GM19372 (cell line): Measurements from ENCODE around the gene HBG1.
"Not testable (repeated sequence)": the region's sequence is repeated elsewhere in the genome, so short reads cannot be mapped to it uniquely, and the experiment has no call there.

ENCODE experiments used
- ATAC-seq: cut with Tn5 transposase; IDR thresholded peaks from one replicate; pipeline ENCODE4 v1.9.1; 2021; ENCODE audit warnings: mild to moderate bottlenecking, low read depth, moderate library complexity; ENCODE audit not compliant: unreplicated experiment

The HBG1 gene

DNA sequence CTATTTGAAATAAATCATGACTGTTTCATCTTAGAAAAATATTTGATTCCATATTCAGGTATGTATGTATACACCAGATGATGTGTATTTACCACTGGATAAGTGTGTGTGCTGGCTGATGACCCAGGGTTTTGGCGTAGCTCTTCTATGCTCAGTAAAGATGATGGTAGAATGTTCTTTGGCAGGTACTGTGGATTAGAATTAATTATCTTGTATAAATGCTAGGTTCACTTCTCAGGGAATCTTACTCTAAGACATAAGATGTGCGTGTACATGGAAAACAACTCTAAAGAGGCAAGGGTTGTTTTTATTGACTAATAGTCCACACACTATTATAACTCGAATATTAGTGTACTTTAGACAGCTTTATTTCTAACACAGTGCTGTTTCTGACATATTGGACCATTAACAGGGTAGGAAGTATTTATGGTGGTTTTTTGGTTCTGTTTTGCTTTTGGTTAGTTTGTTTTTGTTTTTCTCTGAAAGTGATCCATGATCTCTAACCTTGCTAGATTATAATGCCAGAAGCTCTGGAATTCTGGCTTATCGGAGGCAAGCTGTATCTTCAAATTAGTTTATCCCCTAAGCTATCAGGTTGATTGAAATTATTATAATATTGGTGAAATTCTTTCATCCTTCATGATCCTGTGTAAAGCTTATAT, 1.0 kb upstream of the HBG1 start:
- no peak for ATAC-seq

DNA sequence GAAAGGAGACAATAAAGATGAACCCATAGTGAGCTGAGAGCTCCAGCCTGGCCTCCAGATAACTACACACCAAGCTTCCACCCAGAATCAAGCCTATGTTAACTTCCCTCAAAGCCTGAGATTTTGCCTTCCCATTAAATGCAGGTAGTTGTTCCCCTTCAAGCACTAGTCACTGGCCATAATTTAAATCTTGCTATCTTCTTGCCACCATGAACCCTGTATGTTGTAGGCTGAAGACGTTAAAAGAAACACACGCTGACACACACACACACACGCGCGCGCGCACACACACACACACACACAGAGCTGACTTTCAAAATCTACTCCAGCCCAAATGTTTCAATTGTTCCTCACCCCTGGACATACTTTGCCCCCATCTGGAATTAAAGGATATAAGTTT, 1.2 kb downstream of the HBG1 start:
- ATAC-seq, result not testable (repeated sequence)

DNA sequence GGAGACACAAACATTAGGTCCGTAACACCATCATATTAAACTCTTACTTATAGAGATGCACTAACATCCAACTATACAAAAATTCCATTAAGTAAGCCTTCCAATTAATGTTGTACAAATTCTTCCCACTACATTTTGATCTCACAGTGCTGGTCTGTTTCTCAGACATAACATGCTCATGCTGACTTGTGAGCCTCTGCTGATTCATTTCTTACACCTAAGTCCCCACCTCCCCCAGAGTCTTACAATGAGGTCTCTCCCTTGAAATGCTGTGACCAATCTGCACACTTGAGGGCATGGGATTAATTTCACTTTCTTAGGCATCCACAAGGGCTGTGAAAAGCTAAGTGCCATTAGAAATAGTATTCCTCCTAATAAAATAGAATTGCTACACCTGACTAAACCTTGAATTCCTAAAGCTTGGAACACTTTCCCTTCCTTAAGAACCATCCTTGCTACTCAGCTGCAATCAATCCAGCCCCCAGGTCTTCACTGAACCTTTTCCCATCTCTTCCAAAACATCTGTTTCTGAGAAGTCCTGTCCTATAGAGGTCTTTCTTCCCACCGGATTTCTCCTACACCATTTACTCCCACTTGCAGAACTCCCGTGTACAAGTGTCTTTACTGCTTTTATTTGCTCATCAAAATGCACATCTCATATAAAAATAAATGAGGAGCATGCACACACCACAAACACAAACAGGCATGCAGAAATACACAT, 2.0 kb downstream of the HBG1 start:
- ATAC-seq, result no peak

DNA sequence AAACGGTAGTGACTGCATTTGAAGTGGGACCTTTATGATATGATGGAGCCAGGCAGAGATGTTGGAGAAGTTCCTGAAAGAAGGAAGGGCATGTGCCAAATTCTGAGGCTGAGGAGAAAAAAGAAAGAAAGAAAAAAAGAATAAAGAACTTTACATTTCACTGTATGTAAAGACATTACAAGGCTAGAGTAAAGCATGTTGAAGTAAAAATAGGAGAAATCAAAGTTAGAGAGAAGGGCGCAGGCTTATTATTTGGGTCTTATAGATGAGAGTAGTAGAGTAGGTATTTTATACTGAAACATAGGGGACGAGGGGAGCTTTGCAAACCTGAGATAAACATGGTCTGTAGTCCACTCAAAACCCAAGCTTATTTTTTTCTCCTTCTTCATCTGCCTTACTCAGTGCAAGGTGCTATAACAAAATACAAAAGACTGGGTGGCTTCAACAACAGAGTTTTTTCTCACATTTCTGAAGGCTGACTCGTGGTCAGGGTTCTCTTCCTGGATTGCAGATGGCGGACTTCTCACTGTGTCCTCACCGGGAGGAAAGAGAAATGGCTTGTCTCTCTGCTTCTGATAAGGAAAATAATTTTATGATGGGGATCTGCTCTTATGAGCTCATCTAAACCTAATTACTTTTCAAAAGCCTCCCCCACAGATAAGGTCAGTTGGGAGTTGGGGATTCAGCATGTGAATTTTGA, 2.7 kb downstream of the HBG1 start:
- no peak for ATAC-seq

DNA sequence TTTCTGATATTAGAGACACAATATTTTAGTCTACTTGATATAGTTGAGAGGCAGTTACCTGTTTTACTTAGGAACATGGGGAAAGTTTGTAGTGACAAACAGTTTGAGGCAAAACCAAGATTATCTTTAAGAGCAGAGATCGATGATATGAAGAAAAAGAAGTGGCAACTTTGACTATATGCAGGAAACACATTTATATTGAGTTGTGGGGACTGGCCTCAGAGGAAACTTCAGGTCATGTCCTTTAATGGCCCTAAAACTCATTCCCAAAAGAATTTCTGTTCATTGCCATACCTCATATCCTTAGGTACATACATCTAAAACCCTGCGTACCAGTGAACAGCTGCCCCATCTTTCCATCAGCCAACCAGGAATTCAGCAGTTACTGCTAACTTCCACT, 4.5 kb downstream of the HBG1 start:
- ATAC-seq, result no peak

DNA sequence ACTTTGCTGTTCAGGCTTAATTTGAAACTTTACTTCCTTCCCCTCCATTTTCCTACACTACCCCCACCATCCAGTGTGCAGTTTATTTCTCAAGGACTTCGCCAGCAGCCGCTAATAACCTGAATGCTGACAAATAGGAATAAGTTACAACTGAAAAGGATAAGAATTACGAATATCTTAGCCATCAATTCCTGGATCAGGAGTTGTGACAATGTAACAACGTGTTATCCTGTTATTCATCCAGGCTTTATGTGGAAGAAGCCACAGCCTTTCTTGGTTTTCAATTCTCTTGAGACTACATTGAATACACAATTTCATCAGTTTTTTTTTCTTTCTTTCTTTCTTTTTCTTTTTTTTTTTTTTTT, 5.9 kb downstream of the HBG1 start:
- no peak for ATAC-seq

DNA sequence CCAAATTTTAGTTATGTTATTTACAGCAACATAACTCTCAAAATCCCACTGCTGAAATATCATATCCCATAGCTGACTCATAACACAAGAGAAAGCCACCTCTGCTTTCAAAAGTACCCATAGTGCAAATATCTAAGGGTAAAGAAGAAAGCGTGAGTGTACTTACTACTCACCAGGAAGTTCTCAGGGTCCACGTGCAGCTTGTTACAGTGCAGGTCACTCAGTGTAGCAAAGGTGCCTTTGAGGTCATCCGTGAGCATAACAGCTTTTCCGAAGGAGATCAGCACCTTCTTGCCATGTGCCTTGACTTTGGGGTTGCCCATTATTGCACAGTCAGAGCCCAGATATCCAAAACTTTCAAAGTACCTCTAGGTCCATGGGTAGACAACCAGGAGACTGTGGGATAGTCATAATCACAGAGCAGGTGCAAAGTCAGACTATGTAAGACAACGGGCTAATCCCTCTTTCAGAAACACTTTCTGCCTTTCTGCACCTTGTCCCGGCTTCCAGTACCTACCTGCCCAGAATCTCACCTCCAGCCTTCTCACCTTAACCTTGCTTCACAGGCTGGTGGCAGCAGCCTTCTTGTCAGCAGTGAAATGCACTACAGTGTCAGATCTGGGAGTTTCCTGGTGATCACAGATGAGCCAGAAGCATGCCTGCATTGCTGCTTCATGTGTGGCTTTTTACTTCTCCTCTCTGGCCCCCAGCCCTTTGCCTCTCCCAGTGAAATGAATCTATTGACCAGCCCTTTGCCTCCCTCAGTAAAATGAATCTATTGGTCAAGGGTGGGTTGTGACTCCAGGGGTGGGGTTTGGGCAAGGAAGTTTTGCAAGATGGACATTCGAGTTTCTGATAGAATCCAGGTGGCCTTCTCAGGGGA, 6.5 kb downstream of the HBG1 start:
- peak; percentile 59 for ATAC-seq

DNA sequence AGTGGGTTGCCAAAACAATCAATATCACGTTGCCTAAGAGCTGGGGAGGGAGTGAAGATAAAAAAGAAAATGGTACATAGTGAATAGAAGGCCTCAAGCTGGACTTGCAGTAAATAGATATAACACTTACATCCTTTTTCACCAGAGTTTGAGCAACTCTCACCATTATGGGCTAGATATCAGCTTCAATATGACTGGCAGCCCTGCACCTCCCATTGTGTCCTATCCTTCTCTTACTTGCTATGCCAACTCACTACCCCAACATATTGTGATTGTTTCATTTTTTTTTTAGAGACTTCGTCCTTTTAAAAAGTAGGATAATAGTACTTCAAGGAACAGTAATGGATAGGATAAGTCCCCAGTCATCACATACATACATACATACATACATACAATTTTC, 7.4 kb downstream of the HBG1 start:
- no peak for ATAC-seq

DNA sequence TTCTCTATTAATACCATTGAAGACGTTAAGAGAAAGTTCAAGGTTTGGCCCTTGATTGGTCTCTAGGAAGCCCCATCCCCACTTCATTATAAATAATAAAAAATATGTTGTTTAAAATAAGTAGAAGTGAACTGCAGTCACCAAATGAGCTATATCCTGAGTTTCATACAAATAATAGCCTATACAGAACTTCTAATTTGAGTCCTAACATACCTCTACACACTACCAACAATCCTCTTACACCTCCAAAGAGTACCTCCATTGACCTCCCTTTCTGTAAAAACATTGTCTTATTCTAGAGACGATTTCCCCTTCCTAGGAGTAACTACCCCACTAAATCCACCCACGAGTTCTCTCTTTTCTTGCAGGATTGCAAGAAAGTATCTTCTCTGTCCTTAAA, 8.2 kb downstream of the HBG1 start:
- ATAC-seq, result no peak

DNA sequence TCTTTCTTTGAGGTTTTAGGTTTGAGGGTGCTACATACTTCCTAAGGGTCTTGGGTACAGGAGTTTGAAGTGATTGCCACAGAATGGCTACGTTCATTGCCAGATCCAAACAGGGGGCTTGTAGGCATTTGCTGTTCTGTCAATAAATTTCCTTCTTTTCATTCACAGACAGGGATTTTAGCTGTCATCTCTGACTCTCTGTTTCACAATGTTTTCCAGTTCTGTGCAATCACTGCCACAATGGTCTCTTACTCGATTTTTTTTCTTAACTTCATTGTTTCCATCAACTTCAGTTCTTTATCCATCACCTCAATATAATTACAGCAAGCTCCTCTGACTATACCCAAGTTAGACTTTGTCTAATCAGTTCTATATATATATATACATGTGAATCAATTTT, 9.2 kb downstream of the HBG1 start:
- ATAC-seq, result no peak

DNA sequence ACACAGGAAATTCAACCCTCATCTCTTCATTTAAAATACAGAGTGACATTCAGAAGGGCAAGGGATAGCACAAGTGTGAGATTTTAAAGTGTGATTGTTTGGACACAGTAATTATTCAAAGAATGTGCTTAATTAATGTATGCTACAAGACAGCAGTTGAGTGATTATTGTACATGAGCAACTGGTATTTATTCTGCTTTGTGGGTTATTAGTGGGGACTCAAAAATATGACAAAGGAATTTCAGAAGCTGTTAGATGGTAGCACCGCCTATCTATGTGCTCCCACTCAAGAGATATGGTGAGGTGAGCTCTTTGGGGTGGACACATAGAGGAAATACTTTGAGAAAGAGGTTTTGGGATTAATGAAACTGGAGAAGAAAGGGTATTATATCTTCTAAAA, 9.6 kb downstream of the HBG1 start:
- ATAC-seq, result no peak

DNA sequence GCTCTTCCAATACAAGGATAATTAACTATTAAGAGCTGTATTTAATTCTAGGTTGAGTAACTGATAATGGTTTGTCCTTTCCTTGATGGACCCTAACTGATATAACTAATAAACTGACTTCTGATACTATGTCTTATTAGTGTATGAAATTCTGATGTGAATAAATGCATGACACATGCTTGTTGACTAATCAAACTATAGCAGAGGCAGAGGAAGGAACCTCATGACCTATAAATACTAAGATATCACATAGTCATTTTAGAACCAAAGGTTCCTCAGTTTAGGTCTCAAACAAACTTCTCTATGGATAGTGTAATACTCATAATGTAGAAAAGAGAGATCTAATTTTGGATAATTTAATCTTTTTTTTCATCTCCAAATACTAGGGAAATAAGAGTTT, 10.6 kb downstream of the HBG1 start:
- no peak for ATAC-seq

DNA sequence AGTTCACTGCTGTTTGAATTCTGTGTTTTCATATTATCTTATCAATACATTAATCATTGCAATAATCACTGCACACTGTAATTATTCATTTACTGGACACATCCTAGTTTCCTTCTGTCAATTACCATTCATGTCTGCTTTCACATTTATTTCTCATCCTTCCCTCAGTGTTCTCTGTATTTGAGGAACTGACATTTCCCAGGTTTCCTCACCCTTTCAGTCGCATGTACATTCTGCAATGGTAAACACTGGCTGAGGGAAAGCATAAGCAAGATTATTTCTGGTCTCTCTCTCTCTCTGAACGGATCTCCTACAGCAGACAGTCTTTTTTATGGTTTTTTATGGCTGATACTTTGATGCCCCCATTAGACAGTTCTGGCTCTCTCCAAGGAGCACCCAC, 11.2 kb downstream of the HBG1 start:
- no peak for ATAC-seq

DNA sequence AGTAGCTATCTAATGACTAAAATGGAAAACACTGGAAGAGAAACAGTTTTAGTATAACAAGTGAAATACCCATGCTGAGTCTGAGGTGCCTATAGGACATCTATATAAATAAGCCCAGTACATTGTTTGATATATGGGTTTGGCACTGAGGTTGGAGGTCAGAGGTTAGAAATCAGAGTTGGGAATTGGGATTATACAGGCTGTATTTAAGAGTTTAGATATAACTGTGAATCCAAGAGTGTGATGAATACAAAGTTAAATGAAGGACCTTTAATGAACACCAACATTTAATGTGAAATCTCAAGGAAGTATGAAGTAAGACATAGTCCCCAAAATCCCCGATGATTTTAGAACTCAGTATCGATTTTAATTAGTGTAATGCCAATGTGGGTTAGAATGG, 12.2 kb downstream of the HBG1 start:
- ATAC-seq, result no peak

DNA sequence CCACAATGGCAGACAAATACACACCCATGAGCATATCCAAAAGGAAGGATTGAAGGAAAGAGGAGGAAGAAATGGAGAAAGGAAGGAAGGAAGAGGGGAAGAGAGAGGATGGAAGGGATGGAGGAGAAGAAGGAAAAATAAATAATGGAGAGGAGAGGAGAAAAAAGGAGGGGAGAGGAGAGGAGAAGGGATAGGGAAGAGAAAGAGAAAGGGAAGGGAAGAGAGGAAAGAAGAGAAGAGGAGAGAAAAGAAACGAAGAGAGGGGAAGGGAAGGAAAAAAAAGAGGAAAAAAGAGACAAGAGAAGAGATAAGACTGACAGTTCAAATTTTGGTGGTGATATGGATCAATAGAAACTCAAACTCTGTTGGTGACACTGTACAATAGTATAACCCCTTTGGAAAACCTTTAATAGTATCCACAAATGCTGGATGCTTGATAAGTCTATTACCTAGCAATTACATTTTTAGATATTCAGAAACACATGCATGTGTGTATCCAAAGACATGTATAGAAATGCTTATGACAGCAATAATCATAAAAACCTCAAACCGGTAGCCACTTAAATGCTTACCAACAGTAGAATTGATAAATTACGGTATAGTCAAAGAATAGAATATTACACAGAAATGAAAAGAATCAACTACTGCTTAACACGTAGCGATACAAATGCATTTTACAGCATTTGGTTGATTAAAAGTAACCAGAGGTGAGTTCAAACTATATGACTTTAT, 14.1 kb downstream of the HBG1 start:
- ATAC-seq, result no peak

DNA sequence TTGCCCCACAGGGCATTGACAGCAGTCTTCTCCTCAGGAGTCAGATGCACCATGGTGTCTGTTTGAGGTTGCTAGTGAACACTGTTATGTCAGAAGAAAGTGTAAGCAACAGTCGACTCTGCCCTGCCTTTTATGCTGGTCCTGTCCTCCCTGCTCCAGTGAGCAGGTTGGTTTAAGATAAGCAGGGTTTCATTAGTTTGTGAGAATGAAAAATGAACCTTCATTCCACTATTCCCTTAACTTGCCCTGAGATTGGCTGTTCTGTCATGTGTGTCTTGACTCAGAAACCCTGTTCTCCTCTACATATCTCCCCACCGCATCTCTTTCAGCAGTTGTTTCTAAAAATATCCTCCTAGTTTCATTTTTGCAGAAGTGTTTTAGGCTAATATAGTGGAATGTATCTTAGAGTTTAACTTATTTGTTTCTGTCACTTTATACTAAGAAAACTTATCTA, 15.2 kb downstream of the HBG1 start, which contains the start of gene HBD:
HBD (minus strand) TSS at position 103 of the 454 bp plus-strand sequence; CDS start at position 53, 50 bp downstream.
- ATAC-seq, result peak; percentile 79

DNA sequence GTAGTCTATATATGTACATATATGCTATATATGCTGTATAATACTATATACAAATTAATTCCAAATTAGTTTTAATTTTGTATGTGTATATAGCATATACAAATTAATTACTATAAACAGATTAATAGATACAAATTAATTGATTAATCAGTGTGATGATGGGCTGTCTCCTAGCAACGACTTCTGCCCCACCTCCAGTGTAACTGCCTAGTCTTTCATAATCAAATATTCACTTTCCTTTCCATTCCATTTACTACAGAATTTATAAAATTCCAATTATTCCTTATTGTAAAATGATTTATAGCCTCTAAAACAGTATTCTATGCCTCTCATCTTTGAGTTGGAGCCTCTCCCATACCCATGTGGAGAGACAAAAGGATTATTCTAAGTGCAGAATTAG, 16.4 kb downstream of the HBG1 start:
- no peak for ATAC-seq

DNA sequence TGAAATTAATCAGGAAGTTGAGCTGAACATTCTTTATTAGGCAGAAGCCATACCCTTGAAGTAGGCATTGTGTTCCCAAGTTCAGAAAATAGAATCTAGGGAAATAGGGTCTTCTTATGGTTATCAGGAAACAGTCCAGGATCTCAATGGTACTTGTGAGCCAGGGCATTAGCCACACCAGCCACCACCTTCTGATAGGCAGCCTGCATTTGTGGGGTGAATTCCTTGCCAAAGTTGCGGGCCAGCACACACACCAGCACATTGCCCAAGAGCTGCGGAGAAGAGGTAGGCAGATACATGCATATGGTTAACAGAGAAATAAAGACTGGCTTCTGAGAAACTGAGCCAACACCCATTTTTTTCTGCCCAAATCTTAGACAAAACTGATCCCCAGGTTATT, 16.8 kb downstream of the HBG1 start:
- ATAC-seq, result no peak

DNA sequence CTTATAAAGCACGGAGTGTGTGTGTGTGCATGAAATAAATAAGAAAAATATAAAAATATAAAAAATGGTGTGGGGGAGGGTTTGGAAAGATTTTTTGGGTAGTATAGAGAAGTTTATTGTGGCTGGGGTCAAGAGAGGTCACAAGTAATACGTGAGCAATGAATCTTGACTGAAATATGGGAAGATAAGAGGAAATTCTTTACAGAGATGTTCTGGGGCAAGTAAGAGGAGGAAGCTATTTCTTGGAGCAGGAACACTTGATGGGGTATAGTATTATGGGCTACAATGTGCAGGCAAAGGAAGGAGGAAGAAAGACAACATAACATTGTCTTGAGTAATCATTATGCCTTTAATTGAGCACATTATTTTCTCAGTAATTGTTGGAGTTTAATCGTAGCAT, 17.5 kb downstream of the HBG1 start:
- ATAC-seq, result no peak

DNA sequence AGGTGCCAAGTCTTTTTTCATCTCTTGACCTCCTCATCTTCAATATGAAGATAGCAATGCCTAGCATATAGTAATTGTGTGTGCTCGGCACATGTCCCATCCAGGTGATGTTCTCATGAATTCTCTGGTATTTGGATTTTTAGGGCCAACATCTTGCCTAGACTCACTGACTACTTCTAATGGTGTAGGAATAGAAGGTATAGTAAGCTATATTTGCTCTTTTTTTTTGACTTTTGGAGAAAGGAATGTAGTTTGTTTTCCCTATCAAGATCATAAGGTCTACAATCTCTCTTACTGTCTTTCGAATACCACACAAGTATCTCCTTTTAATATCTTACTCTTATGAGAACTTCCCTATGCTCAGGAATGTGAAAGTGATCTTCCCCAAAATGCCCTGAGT, 18.5 kb downstream of the HBG1 start:
- ATAC-seq, result no peak
